NT2/D1 (cell line): ENCODE data around the gene FOXO6.

Source experiments
- SUZ12 ChIP-seq: IDR thresholded peaks from 2 replicates; pipeline ENCODE4 v1.6.1; 2011; ENCODE audit not compliant: insufficient read length, insufficient read depth; ENCODE audit errors: extremely low read depth
- YY1 ChIP-seq: IDR thresholded peaks from 2 replicates; pipeline ENCODE4 v1.6.1; 2011; ENCODE audit not compliant: insufficient read length, insufficient read depth
- ZNF274 ChIP-seq: IDR thresholded peaks from 2 replicates; pipeline ENCODE4 v1.6.1; 2011; ENCODE audit warnings: mild to moderate bottlenecking, low read depth, low read length

GRCh38 chr1:41373373-41373772 lies 12.1 kb downstream of the FOXO6 start:
- TF ChIP-seq YY1 (no peak), SUZ12 (no peak), ZNF274 (no peak)
